HG02623 (cell line): ENCODE measurements around the gene CYP39A1.

Experiments used
- ATAC-seq: cut with Tn5 transposase; IDR thresholded peaks from one replicate; pipeline ENCODE4 v1.9.1; 2021; ENCODE audit warnings: moderate library complexity; ENCODE audit not compliant: unreplicated experiment

CYP39A1 gene

GRCh38 chr6:46592740-46593139 lies 59.9 kb downstream of the CYP39A1 start:
- no peak for ATAC-seq

- no peak for ATAC-seq
These were observed 60.6 kb downstream of the CYP39A1 start for GRCh38 chr6:46592046-46592445.

DNA sequence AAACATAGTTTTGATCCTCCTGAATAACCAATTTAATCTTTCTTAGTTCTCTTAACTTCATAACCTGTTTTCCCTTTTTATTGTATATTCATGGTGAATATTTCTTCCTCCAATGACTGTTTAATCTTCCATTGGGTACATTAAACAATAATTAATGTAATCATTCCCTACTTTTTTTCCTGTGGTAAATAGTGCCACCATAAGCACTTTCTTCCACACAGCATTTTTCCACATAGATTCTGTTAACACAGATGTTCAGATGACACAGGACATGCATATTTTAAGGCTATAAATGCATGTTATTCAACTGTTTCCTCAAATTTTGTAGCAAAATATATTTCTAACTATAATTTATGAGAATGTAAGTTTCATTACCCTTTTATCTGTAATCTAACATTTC lies 61.9 kb downstream of the CYP39A1 start:
- no peak for ATAC-seq

- no peak for ATAC-seq
These were observed 65.7 kb downstream of the CYP39A1 start for GRCh38 chr6:46586906-46587305.

- ATAC-seq: no peak
These were observed 68.0 kb downstream of the CYP39A1 start for GRCh38 chr6:46584586-46584985.

- no peak for ATAC-seq
These were observed 68.9 kb downstream of the CYP39A1 start for GRCh38 chr6:46583721-46584120.

- ATAC-seq: no peak
These were observed 69.5 kb downstream of the CYP39A1 start for GRCh38 chr6:46583081-46583480.

GRCh38 chr6:46581459-46582177 lies 71.0 kb downstream of the CYP39A1 start:
- no peak for ATAC-seq

DNA sequence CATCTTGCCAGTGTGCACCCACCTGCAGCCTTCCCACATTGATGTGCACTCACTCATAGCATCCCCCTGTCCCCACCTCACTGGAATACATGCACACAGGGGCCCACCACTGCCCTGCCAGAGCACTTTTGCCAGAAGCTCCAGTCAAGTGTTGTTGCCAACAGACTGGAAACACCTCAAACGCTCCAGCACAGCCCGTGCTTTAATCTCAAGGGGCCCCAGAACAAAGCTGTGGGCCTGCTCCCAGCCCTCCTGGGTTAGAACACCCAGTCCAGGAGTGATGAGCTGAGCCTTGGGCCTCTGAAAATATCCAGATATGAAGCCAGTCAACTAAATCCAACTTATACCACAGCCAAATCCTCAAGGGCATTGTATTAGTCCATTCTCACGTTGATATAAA lies 77.1 kb downstream of the CYP39A1 start:
- no peak for ATAC-seq

DNA sequence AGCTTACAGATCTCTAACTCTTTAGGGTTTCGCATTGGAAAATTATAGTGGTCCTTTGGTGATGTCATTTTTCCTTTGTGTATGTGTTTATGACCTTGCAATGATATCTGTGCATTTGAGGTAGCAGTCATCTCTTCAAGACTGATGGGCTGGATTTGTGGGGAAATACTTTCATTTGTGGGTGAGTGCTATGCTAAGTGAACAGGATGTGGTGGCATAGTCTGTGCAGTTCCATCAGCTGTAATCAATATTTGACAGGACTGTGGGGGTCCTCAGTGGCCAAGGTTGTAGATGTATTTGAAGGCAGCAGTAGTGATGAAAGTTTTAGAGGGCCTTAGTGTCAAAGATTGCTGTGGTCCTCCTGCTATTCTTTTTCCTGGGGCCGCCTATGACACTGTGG lies 79.5 kb downstream of the CYP39A1 start:
- ATAC-seq: no peak

DNA sequence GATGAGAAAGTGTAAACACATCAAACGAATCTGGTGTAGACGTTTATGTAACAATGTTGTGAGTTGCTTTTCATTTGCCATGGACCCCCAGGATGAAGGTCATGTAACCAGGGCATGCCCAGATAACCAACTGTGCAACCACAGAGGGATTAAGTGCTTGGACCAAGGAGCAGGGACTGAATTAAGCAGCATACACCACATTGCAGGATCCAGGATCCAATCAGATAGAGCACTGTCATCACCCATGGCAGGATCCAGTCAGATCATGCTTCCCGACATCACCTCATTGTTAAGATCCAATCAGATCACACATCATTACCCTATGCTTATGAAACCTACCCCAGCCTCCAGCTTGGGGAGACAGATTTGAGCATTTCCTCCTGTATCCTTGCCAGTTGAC lies 87.1 kb downstream of the CYP39A1 start:
- ATAC-seq: no peak

DNA sequence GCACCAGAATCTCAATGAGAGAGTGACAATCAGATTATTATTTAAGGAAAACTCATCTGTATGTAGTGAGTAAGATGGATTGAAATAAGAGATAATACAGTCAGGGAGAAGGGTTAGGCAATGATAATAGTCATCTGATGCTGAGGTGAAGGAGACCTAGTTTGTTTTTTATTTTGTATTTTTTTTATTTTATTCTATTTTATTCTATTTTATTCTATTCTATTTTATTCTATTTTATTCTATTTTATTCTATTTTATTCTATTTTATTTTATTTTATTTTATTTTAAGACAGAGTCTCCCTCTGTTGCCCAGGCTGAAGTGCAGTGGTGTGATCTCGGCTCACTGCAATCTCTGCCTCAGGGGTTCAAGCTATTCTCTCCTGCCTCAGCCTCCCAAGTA lies 88.7 kb downstream of the CYP39A1 start:
- ATAC-seq: no peak

DNA sequence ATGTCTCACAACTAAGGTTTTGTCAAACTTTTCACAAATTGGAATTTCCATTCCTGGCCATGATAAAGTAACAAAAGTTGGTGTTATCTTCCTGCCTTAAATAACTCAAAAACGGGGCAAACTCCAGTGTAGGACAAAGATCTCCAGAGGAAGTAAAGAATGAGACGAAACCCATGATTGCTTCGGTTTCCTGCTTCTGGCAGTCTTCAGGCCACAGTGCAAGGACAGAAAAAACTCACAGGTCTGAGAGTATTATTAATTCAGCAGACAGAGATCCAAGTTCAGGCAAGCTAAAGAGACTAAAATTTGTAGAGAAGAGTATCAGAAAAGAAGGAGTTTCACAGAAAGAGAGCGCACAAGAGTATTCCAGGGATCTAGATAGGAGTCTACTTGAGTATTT lies 96.6 kb downstream of the CYP39A1 start:
- ATAC-seq: no peak

DNA sequence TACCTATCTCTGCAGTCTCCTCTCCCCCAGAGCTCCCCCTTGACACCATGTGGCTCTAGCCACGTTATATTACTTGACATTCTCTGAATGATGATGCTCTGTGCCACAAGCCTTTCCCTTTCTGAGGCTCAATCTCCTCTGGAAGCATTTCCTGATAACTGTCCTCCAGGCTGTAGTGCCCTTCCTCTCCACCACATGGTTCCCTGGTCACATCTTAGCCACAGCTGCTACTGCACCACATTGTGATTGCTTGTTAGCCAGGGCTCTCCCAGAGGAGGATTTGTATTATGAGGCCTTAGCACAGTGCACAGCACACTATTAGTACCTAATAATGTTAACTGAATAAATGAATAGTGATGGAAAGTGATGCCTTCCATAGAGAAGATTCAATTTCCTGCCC lies 97.5 kb downstream of the CYP39A1 start:
- no peak for ATAC-seq

DNA sequence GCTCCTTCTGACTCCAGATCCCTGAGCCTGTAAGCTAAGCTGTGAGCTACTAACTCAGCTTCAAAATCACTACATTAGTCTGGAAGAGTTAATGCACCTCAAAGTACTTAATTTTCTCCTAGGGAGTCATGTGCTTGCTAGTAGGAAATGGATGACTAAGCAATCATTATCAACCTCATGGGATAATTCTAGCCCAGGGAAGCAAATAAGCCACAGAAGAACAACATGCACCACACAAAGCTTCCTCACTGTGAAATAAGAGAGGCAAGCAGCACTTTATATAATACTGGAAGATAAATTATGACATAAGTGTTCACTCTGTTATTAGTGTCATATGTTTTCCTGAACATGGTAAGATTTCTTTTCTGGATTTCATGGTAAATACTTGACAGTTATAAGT lies 103.5 kb downstream of the CYP39A1 start:
- ATAC-seq: no peak

GRCh38 chr6:46541556-46541955 lies 111.1 kb downstream of the CYP39A1 start:
- ATAC-seq: no peak

DNA sequence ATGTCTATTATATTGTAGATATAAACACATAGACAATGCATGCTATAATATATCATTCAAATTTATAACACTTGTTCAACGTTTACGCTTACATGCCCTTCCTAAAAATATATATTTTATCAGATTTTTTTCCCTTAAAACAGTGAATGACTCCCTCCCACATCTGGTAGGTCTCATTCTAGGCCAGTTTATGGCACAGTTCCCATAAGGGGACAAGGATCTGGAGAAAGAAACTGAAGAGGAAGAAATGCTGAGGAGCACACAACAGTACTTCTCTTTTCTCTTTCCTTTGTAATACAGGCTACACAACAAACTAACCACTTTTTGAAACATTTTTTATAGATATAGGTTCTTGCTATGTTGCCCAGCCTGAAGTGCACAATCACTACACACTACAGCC lies 112.8 kb downstream of the CYP39A1 start:
- no peak for ATAC-seq

DNA sequence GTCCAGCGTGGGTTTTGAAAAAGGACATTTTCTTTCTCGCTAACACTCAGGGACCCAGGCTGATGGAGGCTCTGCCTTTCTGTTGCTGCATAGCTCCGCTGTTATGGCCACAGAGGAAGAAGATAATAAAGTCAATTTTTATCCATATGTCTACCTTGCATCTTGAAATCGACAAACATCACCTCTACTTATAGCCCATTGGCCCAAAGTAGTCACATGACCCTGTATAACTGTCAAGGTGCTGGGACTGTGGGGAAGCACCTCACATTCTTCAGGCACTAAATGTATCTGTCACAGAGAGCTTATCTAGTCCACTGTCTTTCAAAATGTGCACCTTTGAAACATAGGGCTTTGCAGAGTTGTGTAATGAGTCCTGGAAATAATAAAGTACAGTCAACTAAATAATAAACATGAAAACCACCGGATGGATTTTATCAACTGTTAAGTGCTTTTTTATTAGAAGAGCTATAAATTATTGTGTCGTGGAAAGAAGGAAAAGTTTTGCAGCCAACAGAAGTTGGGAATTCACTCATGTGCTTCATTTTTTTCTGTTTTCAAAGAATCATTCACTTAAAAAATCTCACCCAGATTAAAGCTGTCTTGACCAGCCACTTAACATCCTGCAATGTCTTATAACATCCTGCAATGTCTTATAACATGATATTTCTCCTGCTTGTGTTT lies 113.7 kb downstream of the CYP39A1 start:
- ATAC-seq: no peak

DNA sequence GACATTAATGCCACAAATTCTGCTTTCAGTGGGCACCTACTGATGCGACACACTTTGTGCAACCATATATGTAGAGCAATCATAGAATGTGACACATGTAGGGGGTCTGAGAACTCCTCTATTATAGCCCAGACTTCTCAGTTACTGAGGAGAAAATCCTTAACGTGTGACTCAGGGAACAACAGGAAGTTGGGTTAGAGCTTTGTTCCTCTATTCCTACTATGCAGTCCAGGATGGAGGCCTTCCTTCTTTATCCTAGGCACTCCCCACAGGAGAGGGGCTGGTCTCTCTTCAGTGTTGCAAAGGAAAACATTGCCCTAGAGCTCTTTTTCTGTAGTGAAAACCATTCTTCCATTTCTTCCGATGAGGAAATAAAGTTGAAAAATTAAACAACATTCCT lies 121.7 kb downstream of the CYP39A1 start:
- no peak for ATAC-seq

DNA sequence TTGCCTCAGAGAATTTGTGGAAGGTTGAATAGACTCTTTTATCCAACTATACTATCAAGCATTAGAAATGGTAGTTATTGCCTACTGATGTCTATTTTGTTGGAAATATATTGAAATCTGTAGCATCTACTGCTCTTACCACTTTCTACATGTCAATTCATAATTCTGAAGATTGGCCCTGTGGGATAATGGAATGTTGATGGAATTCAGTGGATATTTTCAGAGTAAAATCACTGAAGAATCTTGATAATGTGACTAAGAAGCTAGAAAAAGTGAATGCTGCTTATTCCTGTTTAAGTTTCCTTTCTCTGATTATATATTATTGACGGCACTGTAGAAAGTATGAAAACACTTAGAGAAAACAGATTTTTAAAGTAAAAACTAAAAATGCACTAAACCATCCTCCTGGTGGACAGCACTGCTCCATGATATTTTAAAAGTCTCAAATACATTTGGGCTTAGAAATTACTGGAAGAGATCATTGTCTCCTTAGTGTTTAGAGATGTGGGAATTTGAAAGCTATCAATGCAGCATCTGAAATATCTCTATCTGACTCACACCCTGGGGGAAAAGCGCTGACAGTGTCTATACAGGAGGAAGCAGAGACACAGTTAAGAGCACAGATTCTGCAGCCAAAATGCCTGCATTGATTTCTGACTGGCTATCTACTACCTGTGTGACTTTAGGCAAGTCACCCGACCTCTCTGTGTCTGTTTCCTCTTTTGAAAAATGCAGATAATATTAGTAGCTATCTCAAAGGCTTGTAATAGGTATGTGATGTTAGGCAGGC lies 123.5 kb downstream of the CYP39A1 start:
- no peak for ATAC-seq

GRCh38 chr6:46526607-46527006 lies 126.0 kb downstream of the CYP39A1 start:
- no peak for ATAC-seq

DNA sequence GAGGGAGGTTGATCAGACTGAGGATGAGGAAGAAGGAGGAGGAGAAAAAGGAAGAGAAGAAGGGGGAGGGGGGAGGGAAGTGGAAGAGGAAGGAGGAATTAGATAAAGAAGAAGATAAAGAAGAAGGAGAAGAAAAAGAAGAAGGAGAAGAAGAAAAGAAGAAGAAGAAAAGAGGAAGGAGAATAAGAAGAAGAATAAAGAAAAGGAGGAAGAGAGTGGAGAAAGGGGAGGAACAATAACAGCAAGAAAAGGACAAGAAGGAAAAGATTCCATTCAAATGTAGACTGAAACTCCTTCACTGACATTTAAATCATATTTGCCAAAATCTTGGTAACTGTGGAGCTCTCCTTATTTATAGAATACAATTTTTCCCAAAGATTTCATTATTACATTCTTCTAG lies 127.0 kb downstream of the CYP39A1 start:
- ATAC-seq: no peak
